Ecto neural progenitor cell (in vitro differentiated cells): ENCODE measurements around the gene CLEC3B.
"Not testable (repeated sequence)": the region's sequence is repeated elsewhere in the genome, so short reads cannot be mapped to it uniquely, and the experiment has no call there.

ENCODE experiments used
- DNase-seq: peaks from one replicate; pipeline ENCODE4 v3.0.0-alpha.2; 2018; ENCODE audit warnings: low spot score

CLEC3B gene

GRCh38 chr3:45026038-45026437 is at the start of gene CLEC3B:
TSS of gene CLEC3B (plus strand) at chr3:45026303. CDS start at chr3:45026363, 60 bp downstream.
- no peak for DNase-seq

GRCh38 chr3:44981220-44981619 is 44.9 kb upstream of the CLEC3B start:
- DNase-seq: no peak

GRCh38 chr3:44981751-44982150 is 44.4 kb upstream of the CLEC3B start:
- no peak for DNase-seq

- DNase-seq: no peak
These were observed 43.3 kb upstream of the CLEC3B start for GRCh38 chr3:44982817-44983216.

- DNase-seq: no peak
These were observed 42.6 kb upstream of the CLEC3B start for GRCh38 chr3:44983484-44983941.

GRCh38 chr3:44984335-44984734 is 41.8 kb upstream of the CLEC3B start:
- no peak for DNase-seq

GRCh38 chr3:44986330-44986729 is 39.8 kb upstream of the CLEC3B start:
- not testable (repeated sequence) for DNase-seq

- no peak for DNase-seq
These were observed 38.8 kb upstream of the CLEC3B start for GRCh38 chr3:44987332-44987731.

GRCh38 chr3:44988073-44988472 is 38.0 kb upstream of the CLEC3B start:
- DNase-seq: no peak

- no peak for DNase-seq
These were observed 37.0 kb upstream of the CLEC3B start for GRCh38 chr3:44989141-44989540.

GRCh38 chr3:44989636-44990373 is 36.3 kb upstream of the CLEC3B start:
- DNase-seq: no peak

- DNase-seq: no peak
These were observed 34.8 kb upstream of the CLEC3B start for GRCh38 chr3:44991326-44991725.

GRCh38 chr3:44992555-44993470 is 33.3 kb upstream of the CLEC3B start:
- DNase-seq: no peak

- no peak for DNase-seq
These were observed 32.5 kb upstream of the CLEC3B start for GRCh38 chr3:44993471-44994205.

- DNase-seq: no peak
These were observed 30.8 kb upstream of the CLEC3B start for GRCh38 chr3:44995142-44995770.

GRCh38 chr3:44996556-44996969 is 29.5 kb upstream of the CLEC3B start:
- DNase-seq: no peak

GRCh38 chr3:44999782-45000181 is 26.3 kb upstream of the CLEC3B start:
- DNase-seq: no peak

GRCh38 chr3:45000823-45001222 is 25.3 kb upstream of the CLEC3B start:
- DNase-seq: no peak

- no peak for DNase-seq
These were observed 24.4 kb upstream of the CLEC3B start for GRCh38 chr3:45001738-45002137.

GRCh38 chr3:45002139-45002660 is 23.9 kb upstream of the CLEC3B start:
- no peak for DNase-seq

- DNase-seq: no peak
These were observed 23.4 kb upstream of the CLEC3B start for GRCh38 chr3:45002720-45003119.

GRCh38 chr3:45003406-45003805 is 22.7 kb upstream of the CLEC3B start:
- DNase-seq: no peak
